Psoas muscle (tissue), 8 donors: ENCODE data around the gene RANBP9. TPM values are rescaled to one million over a fixed set of nuclear protein-coding genes. Genes with fewer than 3 reads are reported as not detected.

Source experiments
- ATAC-seq, 4 donors: fragments of 200-7000 bp; cut with Tn5 transposase; one replicate each; pipeline ENCODE4 v1.9.1; 2020; ENCODE audit warnings: moderate library complexity in 3 of 4, mild to moderate bottlenecking in 2 of 4
- DNase-seq, 2 donors: peaks; one replicate each; pipeline ENCODE4 v3.0.0-alpha.2; 2020
- H3K27ac ChIP-seq: fragments of 200-600 bp; one replicate; pipeline ENCODE4 v1.8.0; 2022
- H3K27me3 ChIP-seq, 3 donors: fragments of 200-600 bp in 1 of 3; one replicate each; pipeline versions ENCODE4 v1.6.1 to v1.8.0; 2013 to 2022; ENCODE audit warnings: low read length in 2 of 3, mild to moderate bottlenecking in 2 of 3, moderate library complexity in 1 of 3; ENCODE audit not compliant: insufficient read depth in 3 of 3
- H3K36me3 ChIP-seq, 2 donors: fragments of 200-600 bp in 1 of 2; one replicate each; pipeline versions ENCODE4 v1.6.1 to v1.8.0; 2013 to 2022; ENCODE audit warnings: low read depth in 1 of 2, mild to moderate bottlenecking in 1 of 2, moderate library complexity in 1 of 2; ENCODE audit not compliant: insufficient read depth in 1 of 2
- H3K4me1 ChIP-seq: fragments of 200-600 bp; one replicate; pipeline ENCODE4 v1.8.0; 2022
- H3K4me3 ChIP-seq: fragments of 200-600 bp; one replicate; pipeline ENCODE4 v1.8.0; 2022; ENCODE audit warnings: mild to moderate bottlenecking
- H3K9me3 ChIP-seq: fragments of 200-600 bp; one replicate; pipeline ENCODE4 v1.8.0; 2022
- WGBS, 3 donors: extraction: QIAGEN DNeasy Blood & Tissue Kit; methylation state at CpG; one replicate each; pipeline versions ENCODE4 v1.1.6 to v1.1.7; 2013; 5-methylcytosine and 5-hydroxymethylcytosine counted together
- intact Hi-C, 2 donors: fragments of 100-400 bp; cut with DNase I; formaldehyde crosslinking; loops; one replicate each; pipeline versions ENCODE4 v1.11.0 to v1.14.2; 2022
- polyA plus RNA-seq, 3 donors: library from polyadenylated mRNA; stranded (reverse); fragments of 200-250 nt; gene quantifications; one replicate each; pipeline ENCODE4 v1.2.3, GENCODE V29; 2013
- total RNA-seq, 4 donors: library from RNA; stranded (reverse); fragmentation: NEBNext Ultra II Directional in 2 of 4; extraction: Animal tissue kit (Norgen Biotek cat#: 25700) in 2 of 4; gene quantifications; one replicate each; pipeline versions ENCODE4 v1.2.1 to v1.2.4, GENCODE V29; 2021 to 2023
- TF ChIP-seq, protein P1 (sequence below): fragments of 200-600 bp; IDR thresholded peaks from one replicate; pipeline ENCODE4 v1.8.0; 2022; ENCODE audit warnings: antibody characterized with exemption
- donor health status: healthy with polysubstance abuse.
- donor health status: DM: no; HTN: no; CAD: no; lungs with moderate emphysema.
- donor health status: Bipolar disorder and iron deficiency.
- donor health status: healthy.
- donor health status: DM: yes; HTN: yes; CAD: no.
- donor health status: DM: no; HTN: no; CAD: no.
- donor health status: DM: no; HTN: no; CAD: no.
- donor health status: DM: yes; HTN: yes; CAD: no.

Gene RANBP9
- total and polyA plus RNA-seq, 7 donors, result 22.3 to 72.6 (median 53.0) TPM

DNA sequence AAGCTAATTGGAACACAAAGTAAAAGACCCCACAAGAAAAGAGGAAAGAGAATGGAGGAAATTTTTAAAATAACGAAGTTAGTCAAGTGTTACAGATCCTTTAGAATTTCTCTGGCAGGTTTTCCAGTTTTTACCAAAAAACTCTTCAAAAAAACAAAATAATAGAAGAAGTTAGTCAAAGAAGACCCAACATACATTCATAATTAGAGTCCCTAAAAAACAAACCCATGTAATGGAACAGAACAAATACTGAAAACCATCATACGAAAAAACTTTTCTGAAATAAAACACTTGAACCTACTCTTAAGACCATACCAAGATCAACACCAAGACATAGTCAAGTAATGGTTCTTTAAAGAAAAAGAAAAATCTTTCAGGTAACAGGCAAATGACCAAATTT lies 31.6 kb downstream of the RANBP9 start:
- 97 to 100% (median 99%) methylated on average over 2 of the region's 2 CpGs for WGBS, 3 donors
- peaks cover 12% of the 10 kb centered on the region for H3K9me3 ChIP-seq
- no peak overlapping the region for H3K4me3 ChIP-seq
- no peak for ATAC-seq
- no peaks in the 10 kb centered on the region for H3K27me3 ChIP-seq
- intact Hi-C loops, result no loop called here
- H3K27ac ChIP-seq, result no peak overlapping the region
- H3K36me3 ChIP-seq, result no peaks in the 10 kb centered on the region
- TF ChIP-seq, protein P1, sequence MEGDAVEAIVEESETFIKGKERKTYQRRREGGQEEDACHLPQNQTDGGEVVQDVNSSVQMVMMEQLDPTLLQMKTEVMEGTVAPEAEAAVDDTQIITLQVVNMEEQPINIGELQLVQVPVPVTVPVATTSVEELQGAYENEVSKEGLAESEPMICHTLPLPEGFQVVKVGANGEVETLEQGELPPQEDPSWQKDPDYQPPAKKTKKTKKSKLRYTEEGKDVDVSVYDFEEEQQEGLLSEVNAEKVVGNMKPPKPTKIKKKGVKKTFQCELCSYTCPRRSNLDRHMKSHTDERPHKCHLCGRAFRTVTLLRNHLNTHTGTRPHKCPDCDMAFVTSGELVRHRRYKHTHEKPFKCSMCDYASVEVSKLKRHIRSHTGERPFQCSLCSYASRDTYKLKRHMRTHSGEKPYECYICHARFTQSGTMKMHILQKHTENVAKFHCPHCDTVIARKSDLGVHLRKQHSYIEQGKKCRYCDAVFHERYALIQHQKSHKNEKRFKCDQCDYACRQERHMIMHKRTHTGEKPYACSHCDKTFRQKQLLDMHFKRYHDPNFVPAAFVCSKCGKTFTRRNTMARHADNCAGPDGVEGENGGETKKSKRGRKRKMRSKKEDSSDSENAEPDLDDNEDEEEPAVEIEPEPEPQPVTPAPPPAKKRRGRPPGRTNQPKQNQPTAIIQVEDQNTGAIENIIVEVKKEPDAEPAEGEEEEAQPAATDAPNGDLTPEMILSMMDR, result no peak
- peaks cover 4% of the 10 kb centered on the region for H3K4me1 ChIP-seq
- no peak for DNase-seq

DNA sequence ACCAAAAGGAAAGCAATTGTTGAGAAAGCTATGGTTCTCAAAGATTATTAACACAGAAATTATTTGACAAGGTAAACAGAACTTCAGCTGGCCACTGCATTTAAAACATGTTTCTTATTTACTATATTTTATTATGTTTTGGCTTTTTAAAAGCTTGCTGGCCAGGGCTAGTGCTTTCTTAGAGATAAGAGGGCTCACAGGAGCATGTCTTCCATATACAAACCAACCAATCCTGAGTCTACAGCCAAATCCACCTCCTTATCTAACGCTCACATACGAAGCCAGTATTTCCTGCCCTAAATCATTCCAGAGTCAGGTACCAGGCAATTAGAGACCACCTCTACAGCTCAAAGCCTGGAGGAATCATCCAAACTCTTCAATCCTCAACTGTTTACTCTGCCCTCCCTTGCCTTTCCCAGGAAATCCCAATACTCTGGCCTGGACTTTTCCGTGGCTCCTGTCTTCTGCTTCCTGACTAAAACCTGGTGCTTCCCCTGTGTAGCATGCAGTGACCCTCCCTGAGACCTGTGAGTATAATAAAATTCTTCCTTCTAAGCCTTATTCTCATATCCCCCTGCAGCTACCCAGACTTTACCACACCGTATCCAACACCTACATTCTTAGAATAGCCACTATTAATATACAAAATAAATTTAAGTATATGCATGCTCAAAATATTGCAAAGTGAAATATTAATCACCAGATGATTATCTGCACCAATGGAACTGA lies 33.2 kb downstream of the RANBP9 start:
- no peak overlapping the region for H3K4me3 ChIP-seq
- no peak for DNase-seq
- peaks cover 4% of the 10 kb centered on the region for H3K4me1 ChIP-seq
- no peak for ATAC-seq
- H3K27ac ChIP-seq, result no peak overlapping the region
- H3K27me3 ChIP-seq, result no peaks in the 10 kb centered on the region
- H3K36me3 ChIP-seq, result no peaks in the 10 kb centered on the region
- 62 to 79% (median 78%) methylated on average over 4 of the region's 4 CpGs for WGBS, 3 donors
- TF ChIP-seq, protein P1, result no peak
- intact Hi-C loops, result no loop called here
- H3K9me3 ChIP-seq, result peaks cover 12% of the 10 kb centered on the region

DNA sequence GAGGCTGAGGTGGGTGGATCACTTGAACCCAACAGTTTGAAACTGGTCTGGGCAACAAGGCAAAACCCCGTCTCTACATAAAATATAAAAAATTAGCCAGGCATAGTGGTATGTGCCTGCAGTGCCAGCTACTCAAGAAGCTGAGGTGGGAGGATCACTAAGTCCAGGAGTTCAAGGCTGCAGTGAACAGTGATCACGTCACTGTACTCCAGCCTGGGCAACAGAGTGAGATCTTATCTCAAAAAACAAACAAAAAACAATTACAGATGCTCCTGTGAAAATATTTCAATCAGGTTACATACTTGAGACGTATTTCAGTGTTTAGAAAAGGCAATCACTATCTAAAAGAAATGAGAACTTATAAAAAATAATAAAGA lies 33.8 kb downstream of the RANBP9 start:
- intact Hi-C loops, result no loop called here
- Histone ChIP-seq H3K4me1 (peaks cover 4% of the 10 kb centered on the region), H3K9me3 (peaks cover 12% of the 10 kb centered on the region), H3K36me3 (no peaks in the 10 kb centered on the region), H3K27ac (no peak overlapping the region), H3K4me3 (no peak overlapping the region), H3K27me3 (no peaks in the 10 kb centered on the region)
- TF ChIP-seq, protein P1, result no peak
- 78 to 86% (median 85%) methylated on average over 3 of the region's 3 CpGs for WGBS, 3 donors
- DNase-seq, result no peak
- no peak for ATAC-seq

DNA sequence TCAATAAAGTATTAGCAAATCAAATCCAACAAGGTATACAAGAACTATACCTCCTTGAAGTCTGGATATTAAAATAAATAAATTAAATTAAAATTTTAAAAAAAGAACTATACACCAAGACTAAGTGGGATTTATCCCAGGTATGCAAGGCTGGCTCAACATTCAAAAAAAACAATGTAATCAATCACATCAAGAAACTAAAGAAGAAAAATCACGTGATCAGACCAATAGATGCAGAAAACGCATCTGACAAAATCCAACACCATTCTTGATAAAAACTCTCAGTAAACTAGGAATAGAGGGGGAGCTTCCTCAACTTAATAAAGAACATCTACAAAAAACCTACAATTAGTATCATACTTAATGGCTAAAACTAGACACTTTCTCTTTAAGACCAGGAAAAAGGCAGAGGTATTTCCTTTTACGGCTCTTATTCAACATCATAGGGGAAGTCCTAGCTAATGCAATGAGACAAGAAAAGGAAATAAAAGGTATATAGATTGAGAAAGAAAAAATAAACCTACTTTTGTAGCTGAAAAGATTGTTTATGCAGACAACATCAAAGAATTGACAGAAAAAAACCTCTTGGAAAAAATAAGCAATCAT lies 35.0 kb downstream of the RANBP9 start:
- WGBS, 3 donors, result 93 to 97% (median 94%) methylated on average over 3 of the region's 3 CpGs
- Histone ChIP-seq H3K9me3 (peaks cover 12% of the 10 kb centered on the region), H3K27me3 (no peaks in the 10 kb centered on the region), H3K27ac (no peak overlapping the region), H3K4me3 (no peak overlapping the region), H3K4me1 (peaks cover 4% of the 10 kb centered on the region), H3K36me3 (no peaks in the 10 kb centered on the region)
- TF ChIP-seq, protein P1, result no peak
- DNase-seq, result no peak
- no peak for ATAC-seq
- intact Hi-C loops, result no loop called here
